ENCODE data around the gene ZFAND3. TPM values are rescaled to one million over a fixed set of nuclear protein-coding genes. Genes with fewer than 3 reads are reported as not detected.

Gene ZFAND3
- total RNA-seq, 4 donors from 2014 or later: 43.5 to 73.1 (median 49.0) TPM

DNA sequence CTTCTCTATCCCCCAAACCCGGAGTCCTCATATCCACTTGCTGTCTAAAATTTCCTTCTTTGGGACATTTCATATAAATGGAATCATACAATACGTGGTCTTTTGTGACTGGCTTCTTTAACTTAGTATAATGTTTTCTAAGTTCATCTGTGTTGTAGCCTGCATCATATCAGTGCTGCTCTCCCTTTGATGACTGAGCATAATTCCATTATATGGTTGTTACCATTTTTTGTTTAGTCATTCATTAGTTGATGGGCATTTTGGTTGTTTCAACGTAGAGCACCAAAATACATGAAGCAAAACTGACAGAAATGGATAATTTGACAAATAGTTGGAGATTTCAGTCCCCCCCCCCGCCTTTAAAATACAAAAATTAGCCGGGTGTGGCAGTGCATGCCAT lies 71.5 kb downstream of the ZFAND3 start:
- TF ChIP-seq, protein P1, sequence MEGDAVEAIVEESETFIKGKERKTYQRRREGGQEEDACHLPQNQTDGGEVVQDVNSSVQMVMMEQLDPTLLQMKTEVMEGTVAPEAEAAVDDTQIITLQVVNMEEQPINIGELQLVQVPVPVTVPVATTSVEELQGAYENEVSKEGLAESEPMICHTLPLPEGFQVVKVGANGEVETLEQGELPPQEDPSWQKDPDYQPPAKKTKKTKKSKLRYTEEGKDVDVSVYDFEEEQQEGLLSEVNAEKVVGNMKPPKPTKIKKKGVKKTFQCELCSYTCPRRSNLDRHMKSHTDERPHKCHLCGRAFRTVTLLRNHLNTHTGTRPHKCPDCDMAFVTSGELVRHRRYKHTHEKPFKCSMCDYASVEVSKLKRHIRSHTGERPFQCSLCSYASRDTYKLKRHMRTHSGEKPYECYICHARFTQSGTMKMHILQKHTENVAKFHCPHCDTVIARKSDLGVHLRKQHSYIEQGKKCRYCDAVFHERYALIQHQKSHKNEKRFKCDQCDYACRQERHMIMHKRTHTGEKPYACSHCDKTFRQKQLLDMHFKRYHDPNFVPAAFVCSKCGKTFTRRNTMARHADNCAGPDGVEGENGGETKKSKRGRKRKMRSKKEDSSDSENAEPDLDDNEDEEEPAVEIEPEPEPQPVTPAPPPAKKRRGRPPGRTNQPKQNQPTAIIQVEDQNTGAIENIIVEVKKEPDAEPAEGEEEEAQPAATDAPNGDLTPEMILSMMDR (IDR thresholded peaks at IDR 0.05; ENCODE audit: low read depth): no peak

DNA sequence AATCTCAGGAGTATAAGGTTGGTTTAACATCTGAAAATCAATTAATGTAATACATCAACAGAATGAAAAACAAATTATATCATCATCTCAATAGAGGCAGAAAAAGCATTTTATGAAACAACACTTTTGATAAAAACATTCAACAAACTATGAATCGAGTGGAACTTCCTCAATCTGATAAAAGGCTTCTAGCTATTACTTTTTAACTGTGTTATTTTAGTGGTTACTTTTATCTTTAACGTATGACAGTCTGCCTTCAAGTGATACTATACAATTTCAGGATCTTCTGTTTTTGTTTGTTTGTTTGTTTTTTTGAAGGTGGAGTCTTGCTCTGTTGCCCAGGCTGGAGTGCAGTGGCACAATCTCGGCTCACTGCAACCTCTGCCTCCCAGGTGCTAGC lies 73.7 kb downstream of the ZFAND3 start:
- TF ChIP-seq, protein P1 (IDR thresholded peaks at IDR 0.05; ENCODE audit: low read depth): no peak

DNA sequence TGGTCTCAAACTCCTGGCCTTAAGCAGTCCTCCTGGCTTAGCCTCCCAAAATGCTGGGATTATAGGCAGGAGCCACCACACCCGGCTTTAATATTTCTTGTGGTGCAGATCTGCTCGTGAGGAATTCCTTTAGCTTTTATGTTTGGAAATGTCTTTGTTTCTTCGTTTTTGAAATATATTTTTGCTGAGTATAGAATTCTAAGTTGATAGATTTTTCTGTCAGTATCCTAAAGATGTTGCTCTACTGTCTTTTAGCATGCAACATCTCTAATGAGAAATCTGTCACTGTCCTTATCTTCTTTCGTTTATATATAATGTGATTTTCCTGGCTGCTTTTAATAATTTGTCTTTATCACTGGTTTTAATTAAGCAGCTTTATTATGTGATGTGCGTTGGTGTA lies 75.1 kb downstream of the ZFAND3 start:
- TF ChIP-seq, protein P1 (IDR thresholded peaks at IDR 0.05; ENCODE audit: low read depth): no peak

DNA sequence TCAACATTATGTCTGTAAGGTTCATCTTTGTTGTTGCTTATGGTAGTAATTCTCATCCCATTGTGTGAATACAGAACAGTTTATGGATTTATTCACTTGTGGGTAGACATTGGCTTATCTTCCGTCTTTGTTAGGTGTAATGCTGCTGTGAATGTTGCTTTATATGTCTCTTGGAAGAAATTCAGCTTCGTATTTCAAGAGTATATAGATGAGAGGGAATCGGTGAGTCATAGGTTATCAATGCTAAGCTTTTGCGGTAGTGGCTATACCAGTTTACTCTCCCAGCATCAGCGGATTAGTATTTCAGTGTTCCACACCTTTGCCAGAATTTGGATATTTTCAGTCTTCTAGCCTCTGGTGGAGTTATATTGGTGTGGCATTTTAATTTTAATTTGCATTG lies 77.8 kb downstream of the ZFAND3 start:
- TF ChIP-seq, protein P1 (IDR thresholded peaks at IDR 0.05; ENCODE audit: low read depth): no peak

DNA sequence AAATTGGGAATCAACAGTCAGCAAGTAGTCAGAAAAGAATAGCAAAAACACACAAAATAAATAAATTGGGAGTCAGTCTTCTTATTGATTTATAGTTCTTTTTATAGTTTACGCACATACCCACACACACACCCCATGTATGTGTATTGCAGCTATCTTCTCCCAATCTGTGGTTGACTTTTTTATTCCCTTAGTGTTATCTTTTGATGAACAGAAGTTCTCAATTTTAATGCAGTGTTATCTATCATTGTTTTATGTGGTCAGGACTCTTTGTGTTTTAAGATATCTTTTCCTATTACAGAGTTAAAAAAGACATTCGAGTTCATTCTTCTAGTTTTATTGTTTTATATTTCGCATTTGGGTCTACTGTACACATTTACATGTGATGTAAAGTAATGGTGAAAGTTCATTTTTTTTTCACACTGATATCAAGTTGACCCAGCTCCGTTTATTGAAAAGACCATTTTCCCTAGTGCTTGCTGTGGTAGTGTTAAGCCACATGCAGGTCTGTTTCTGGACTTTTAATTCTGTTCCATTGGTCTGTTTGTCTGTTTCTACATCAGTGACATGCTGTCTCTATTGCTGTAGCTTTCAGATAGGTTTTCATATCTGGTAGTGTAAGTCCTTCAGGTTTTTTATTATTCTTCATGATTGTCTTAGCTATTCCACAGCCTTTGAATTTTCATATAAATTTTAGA lies 78.4 kb downstream of the ZFAND3 start:
- TF ChIP-seq, protein P1 (IDR thresholded peaks at IDR 0.05; ENCODE audit: low read depth): no peak

DNA sequence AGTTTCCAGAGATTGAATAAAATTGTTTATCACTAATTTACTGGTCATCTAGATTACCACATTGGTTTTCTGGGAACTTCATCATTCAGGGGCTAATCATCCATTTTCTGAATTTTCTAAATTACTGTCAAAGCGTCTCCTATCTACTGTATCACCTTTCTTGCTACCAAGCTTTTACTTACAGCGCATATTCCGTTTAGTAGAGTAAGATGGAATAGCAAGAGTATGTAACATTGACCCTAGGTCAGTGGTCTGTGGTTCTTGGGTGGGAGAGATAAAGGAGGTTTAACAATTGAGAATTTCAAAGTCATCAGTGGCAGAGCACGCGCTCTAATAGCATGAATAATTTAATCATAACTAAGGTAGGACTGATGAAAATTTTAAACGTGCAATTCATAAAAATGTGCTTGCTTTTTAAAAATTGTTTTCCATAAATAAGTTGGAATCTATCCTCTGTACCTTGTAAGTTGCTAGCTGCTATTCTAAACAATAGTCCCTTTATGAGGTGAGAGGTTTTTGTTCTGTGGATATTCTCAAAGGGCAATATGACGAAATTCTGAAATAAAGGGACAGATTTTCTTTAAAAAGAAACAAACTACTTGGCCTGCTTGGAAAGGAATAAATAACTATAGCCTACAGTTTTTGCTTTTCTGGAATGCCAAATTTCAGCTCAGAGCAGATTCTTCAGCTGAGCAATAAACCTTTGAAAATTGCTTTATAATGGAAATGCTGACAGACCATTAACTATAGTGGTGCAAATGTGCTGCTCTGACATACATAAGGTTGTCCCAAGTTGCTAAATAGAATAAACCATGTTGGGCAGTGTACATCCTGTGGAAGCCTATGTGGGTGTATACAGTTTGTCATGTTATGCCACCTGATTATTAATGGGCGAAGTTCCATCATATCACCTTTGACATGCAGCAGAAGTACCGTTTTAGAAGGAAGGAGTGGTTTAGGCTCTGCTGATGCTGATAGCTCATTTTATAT lies 84.1 kb downstream of the ZFAND3 start:
- TF ChIP-seq, protein P1 (IDR thresholded peaks at IDR 0.05; ENCODE audit: low read depth): no peak

DNA sequence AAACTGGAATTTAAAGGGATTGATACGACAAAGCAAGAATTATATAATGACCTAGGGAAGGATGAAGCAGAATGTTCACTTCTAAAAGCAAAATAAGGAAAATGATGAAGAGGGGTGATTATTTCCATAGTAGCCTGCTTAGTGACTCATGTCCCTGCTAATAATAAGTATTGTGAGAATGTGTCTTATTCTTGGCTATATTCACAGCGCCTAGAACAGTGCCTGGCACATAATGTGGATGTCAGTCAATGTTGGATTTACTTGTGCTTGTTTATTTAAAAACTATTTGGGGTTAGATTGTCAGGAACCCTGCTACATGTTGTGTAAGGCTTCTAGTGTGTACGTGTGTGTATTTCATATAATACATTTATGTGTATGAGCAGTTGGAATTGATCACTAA lies 85.1 kb downstream of the ZFAND3 start:
- TF ChIP-seq, protein P1 (IDR thresholded peaks at IDR 0.05; ENCODE audit: low read depth): no peak
